OCI-LY7 (cell line): ENCODE data around the gene SRRM4. TPM values are rescaled to one million over a fixed set of nuclear protein-coding genes. Genes with fewer than 3 reads are reported as not detected.

ENCODE experiments used
- BruUV-seq: library from RNA; stranded (reverse); fragments of 400-500 nt; replicated peaks from 2 replicates; lab custom pipeline; 2021; lab: Mats Ljungman, UMichigan
- CTCF ChIA-PET: fragments of 300-600 bp; sonication (Branson Sonifier 250); formaldehyde crosslinking; loops from one replicate; lab custom pipeline; 2022; ENCODE audit warnings: antibody characterized with exemption; ENCODE audit not compliant: unreplicated experiment; lab: Charles Lee
- POLR2A ChIA-PET: fragments of 300-600 bp; sonication (Branson Sonifier 250); formaldehyde crosslinking; loops from one replicate; lab custom pipeline; 2022; ENCODE audit warnings: antibody characterized with exemption; lab: Charles Lee
- DNase-seq: peaks from one replicate; pipeline ENCODE4 v3.0.0-alpha.2; 2015; ENCODE audit warnings: low spot score
- H2AFZ ChIP-seq: fragments of 200-600 bp; sonication (generic), shearing (Covaris generic); 2 replicates; pipeline ENCODE4 v1.6.1; 2014; ENCODE audit warnings: mild to moderate bottlenecking, antibody characterized with exemption, low read length, moderate library complexity
- H3K27ac ChIP-seq: fragments of 200-600 bp; sonication (generic); 2 replicates; pipeline ENCODE4 v1.5.1; 2014; ENCODE audit warnings: mixed run types, low read depth, mild to moderate bottlenecking, moderate library complexity, low read length, inconsistent platforms; ENCODE audit not compliant: poor library complexity, severe bottlenecking
- H3K36me3 ChIP-seq: fragments of 200-600 bp; sonication (generic); 2 replicates; pipeline ENCODE4 v1.6.1; 2014; ENCODE audit warnings: mild to moderate bottlenecking, antibody characterized with exemption, low read length, moderate library complexity, mixed read lengths; ENCODE audit not compliant: insufficient read depth
- H3K4me1 ChIP-seq: fragments of 200-600 bp; sonication (generic); 2 replicates; pipeline ENCODE4 v1.5.1; 2014; ENCODE audit warnings: mild to moderate bottlenecking, low read length; ENCODE audit not compliant: insufficient read depth, poor library complexity, severe bottlenecking
- H3K4me2 ChIP-seq: fragments of 200-600 bp; sonication (generic); 2 replicates; pipeline ENCODE4 v1.6.1; 2014; ENCODE audit warnings: mild to moderate bottlenecking, low read length
- H3K4me3 ChIP-seq: fragments of 200-600 bp; sonication (generic); 2 replicates; pipeline ENCODE4 v1.5.1; 2014; ENCODE audit warnings: mild to moderate bottlenecking, low read depth, low read length; ENCODE audit not compliant: poor library complexity, severe bottlenecking
- H3K79me2 ChIP-seq: fragments of 200-600 bp; sonication (generic); 2 replicates; pipeline ENCODE4 v1.6.1; 2016; ENCODE audit warnings: low read depth, mild to moderate bottlenecking, low read length, moderate library complexity, mixed read lengths; ENCODE audit not compliant: insufficient read depth
- H3K9me2 ChIP-seq: fragments of 200-600 bp; sonication (generic); 2 replicates; pipeline ENCODE4 v1.6.1; 2016; ENCODE audit warnings: mild to moderate bottlenecking, low read length, mixed read lengths; ENCODE audit not compliant: insufficient read depth
- H3K9me3 ChIP-seq: fragments of 200-600 bp; sonication (generic); 2 replicates; pipeline ENCODE4 v1.6.1; 2014; ENCODE audit warnings: mild to moderate bottlenecking, mixed run types, low read length, mixed read lengths
- H4K20me1 ChIP-seq: fragments of 200-600 bp; sonication (generic); 2 replicates; pipeline ENCODE4 v1.6.1; 2014; ENCODE audit warnings: mild to moderate bottlenecking, antibody characterized with exemption, low read length, moderate library complexity, mixed read lengths; ENCODE audit not compliant: insufficient read depth
- EZH2phosphoT487 ChIP-seq: fragments of 200-600 bp; sonication (generic); IDR thresholded peaks from 2 replicates; pipeline ENCODE4 v1.6.1; 2018; ENCODE audit warnings: low read depth, borderline replicate concordance, mild to moderate bottlenecking, mixed run types, antibody characterized with exemption, low read length, moderate library complexity, mixed read lengths
- intact Hi-C: fragments of 100-400 bp; cut with micrococcal nuclease; formaldehyde crosslinking; loops from one replicate; pipeline ENCODE4 v1.10.0; 2022; ENCODE audit not compliant: unreplicated experiment
- total RNA-seq, 2 experiments: library from RNA; depleted of rRNA in 1 of 2; stranded (reverse); fragments of >200 nt in 1 of 2; shearing (Covaris generic) in 1 of 2; gene quantifications; 2 replicates each; pipeline ENCODE4 v1.2.3, GENCODE V29; 2014 to 2022
- TF ChIP-seq, protein P1 (sequence below): fragments of 200-600 bp; sonication (generic); conservative IDR thresholded peaks from 2 replicates; pipeline ENCODE4 v1.5.1; 2014; ENCODE audit warnings: mild to moderate bottlenecking, antibody characterized with exemption, low read length, moderate library complexity, mixed read lengths

The SRRM4 gene
- total RNA-seq, 2 experiments from 2014 or later = not detected

DNA sequence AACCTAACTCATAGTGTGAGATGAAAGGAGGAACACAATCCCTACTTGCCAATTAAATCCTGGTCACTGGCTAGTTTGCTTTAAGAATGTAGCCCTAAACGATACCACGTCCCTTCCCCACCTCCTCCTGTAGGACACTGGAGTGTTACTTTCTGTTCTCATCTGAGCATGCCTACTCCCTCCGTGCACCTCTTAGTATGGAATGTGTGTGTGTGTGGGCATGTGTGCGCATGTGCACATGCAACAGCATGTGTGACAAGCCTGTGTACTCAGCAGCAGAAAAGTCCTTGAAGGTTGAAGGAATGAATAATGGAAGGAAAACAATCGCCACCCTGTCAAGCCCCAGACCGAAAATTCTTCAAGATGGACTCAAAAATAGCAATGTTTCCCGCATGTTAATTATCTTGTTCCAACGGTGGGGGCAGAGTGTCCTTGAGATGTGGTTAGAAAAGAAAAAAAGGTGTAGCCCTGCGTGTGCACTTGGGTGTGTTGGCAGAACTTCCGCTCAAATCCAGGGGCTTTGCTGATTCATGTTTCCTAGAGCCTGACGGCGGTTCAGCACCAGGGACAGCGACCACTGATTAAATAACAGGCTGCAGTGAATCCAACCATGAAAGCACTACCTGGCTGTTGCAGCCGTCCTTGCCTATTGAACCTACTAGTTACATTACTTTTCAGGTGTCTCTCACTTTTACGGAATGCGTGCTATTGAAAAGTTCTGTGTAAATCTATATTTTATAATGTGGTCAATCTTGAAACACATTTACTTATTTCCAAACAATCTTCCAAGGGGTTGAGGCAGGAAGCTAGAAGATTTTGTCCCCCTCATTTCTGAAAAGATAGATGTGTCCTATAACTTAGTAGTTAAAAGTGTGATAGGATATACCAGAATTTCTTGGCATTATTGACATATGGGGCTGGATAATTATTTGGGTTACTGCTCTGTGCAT, 79.8 kb downstream of the SRRM4 start:
- Histone ChIP-seq H3K27ac (no peak overlapping the region), H3K79me2 (no peaks in the 10 kb centered on the region), H4K20me1 (no peaks in the 10 kb centered on the region), H3K4me2 (no peak overlapping the region), H3K4me3 (no peak overlapping the region), H3K9me2 (no peaks in the 10 kb centered on the region), H2AFZ (no peak overlapping the region), H3K4me1 (no peaks in the 10 kb centered on the region), H3K36me3 (no peaks in the 10 kb centered on the region), H3K9me3 (no peaks in the 10 kb centered on the region)
- POLR2A ChIA-PET = no interaction called here
- DNase-seq = peak; percentile 53
- no TSS peak for BruUV-seq
- CTCF ChIA-PET = no interaction called here
- no peak for TF ChIP-seq EZH2phosphoT487
- TF ChIP-seq, protein P1, sequence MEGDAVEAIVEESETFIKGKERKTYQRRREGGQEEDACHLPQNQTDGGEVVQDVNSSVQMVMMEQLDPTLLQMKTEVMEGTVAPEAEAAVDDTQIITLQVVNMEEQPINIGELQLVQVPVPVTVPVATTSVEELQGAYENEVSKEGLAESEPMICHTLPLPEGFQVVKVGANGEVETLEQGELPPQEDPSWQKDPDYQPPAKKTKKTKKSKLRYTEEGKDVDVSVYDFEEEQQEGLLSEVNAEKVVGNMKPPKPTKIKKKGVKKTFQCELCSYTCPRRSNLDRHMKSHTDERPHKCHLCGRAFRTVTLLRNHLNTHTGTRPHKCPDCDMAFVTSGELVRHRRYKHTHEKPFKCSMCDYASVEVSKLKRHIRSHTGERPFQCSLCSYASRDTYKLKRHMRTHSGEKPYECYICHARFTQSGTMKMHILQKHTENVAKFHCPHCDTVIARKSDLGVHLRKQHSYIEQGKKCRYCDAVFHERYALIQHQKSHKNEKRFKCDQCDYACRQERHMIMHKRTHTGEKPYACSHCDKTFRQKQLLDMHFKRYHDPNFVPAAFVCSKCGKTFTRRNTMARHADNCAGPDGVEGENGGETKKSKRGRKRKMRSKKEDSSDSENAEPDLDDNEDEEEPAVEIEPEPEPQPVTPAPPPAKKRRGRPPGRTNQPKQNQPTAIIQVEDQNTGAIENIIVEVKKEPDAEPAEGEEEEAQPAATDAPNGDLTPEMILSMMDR = no peak
- intact Hi-C loops = no loop called here

DNA sequence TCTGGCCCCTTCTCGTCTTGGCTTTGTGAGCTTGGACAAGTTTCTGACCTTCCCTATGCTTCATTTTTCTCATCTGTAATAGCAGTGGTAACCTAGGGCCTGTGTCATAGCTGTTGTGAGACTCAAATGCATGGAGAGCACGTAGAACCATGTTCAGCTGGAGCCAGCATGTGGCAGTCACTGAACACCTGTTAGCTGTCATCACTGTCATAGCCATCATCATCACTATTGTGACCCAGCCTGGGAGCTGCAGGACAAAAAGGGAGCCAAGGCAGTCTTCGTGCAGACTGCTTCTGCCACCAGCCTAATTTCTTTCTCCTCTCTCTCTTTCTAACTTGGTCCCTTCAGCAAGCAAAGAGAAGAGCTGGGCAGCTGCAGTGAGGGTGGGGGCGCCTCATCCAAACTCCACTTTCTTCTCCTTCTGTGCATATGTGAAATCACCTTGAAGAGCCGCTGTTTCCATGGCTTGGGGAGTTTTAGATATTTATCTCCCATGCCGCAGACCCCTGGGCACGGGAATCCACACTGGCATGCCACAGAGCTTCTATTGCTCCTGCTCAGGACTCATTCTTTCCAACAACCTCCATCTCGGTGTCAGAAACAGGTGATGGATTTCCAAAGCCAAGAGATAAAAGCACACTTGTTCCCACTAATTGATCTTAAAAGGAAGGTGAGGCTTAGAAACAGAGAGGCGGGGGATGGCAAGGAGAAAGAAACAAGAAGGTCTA, 87.0 kb downstream of the SRRM4 start:
- CTCF ChIA-PET = no interaction called here
- Histone ChIP-seq H3K27ac (no peak overlapping the region), H3K79me2 (no peaks in the 10 kb centered on the region), H3K4me3 (no peak overlapping the region), H2AFZ (no peak overlapping the region), H3K9me2 (no peaks in the 10 kb centered on the region), H3K4me2 (no peak overlapping the region), H4K20me1 (no peaks in the 10 kb centered on the region), H3K36me3 (no peaks in the 10 kb centered on the region), H3K4me1 (no peaks in the 10 kb centered on the region), H3K9me3 (no peaks in the 10 kb centered on the region)
- intact Hi-C loops = no loop called here
- TF ChIP-seq, protein P1 = no peak
- no peak for TF ChIP-seq EZH2phosphoT487
- no TSS peak for BruUV-seq
- DNase-seq = no peak
- POLR2A ChIA-PET = no interaction called here
